Activated gamma-delta T cell treated with Interleukin-2 at 50 U/mL for 16 hours (primary cell): ENCODE results near the gene MINK1.
A peak's percentile ranks its signal among the peaks of the same experiment; 100 is the strongest.

Experiments
- DNase-seq: peaks from one replicate; pipeline ENCODE4 v3.0.0-alpha.2; 2020

MINK1 gene

GRCh38 chr17:4833178-4833940 lies at the start of gene MINK1:
TSS of gene MINK1 (plus strand) at chr17:4833340. CDS start at chr17:4833584, 244 bp downstream.
- peak; percentile 88 for DNase-seq

- no peak for DNase-seq
These were observed 47.6 kb upstream of the MINK1 start for GRCh38 chr17:4785311-4786105.

GRCh38 chr17:4786106-4786511 lies 47.0 kb upstream of the MINK1 start, which contains the start of gene VMO1:
TSS of gene VMO1 (minus strand) at chr17:4786364. CDS start at chr17:4786352, 12 bp downstream.
- no peak for DNase-seq

- DNase-seq = no peak
These were observed 46.6 kb upstream of the MINK1 start for GRCh38 chr17:4786516-4786915.

GRCh38 chr17:4788159-4788806 lies 44.9 kb upstream of the MINK1 start:
- no peak for DNase-seq

- no peak for DNase-seq
These were observed 44.1 kb upstream of the MINK1 start, which contains the start of gene GLTPD2 for GRCh38 chr17:4788807-4789700. TSS of gene GLTPD2 (plus strand) at chr17:4788964. CDS start at chr17:4789012, 48 bp downstream.

GRCh38 chr17:4789701-4789950 lies 43.5 kb upstream of the MINK1 start:
- DNase-seq = no peak

- peak; percentile 69 for DNase-seq
These were observed 43.0 kb upstream of the MINK1 start for GRCh38 chr17:4789951-4790704.

- no peak for DNase-seq
These were observed 42.4 kb upstream of the MINK1 start for GRCh38 chr17:4790705-4791088.

GRCh38 chr17:4795168-4795567 lies 38.0 kb upstream of the MINK1 start:
- DNase-seq = no peak

- DNase-seq = no peak
These were observed 36.6 kb upstream of the MINK1 start for GRCh38 chr17:4796552-4796920.

GRCh38 chr17:4800462-4801196 lies 32.5 kb upstream of the MINK1 start:
- no peak for DNase-seq

GRCh38 chr17:4802228-4802627 lies 30.9 kb upstream of the MINK1 start, which contains the start of gene C17orf114:
TSS of gene C17orf114 (minus strand) at chr17:4802328.
- no peak for DNase-seq

GRCh38 chr17:4806456-4806776 lies 26.7 kb upstream of the MINK1 start:
- no peak for DNase-seq

GRCh38 chr17:4806777-4807604 lies 26.1 kb upstream of the MINK1 start, which contains the start of gene PLD2:
TSS of gene PLD2 (plus strand) at chr17:4807152. CDS start at chr17:4807773, 621 bp downstream.
- peak; percentile 83 for DNase-seq

- no peak for DNase-seq
These were observed 25.3 kb upstream of the MINK1 start for GRCh38 chr17:4807605-4808377.

- no peak for DNase-seq
These were observed 24.8 kb upstream of the MINK1 start for GRCh38 chr17:4808378-4808767.

- DNase-seq = no peak
These were observed 22.3 kb upstream of the MINK1 start for GRCh38 chr17:4810696-4811290.

- DNase-seq = no peak
These were observed 21.7 kb upstream of the MINK1 start for GRCh38 chr17:4811471-4811870.
